Measurements from ENCODE around the gene NEURL3. TPM values are rescaled to one million over a fixed set of nuclear protein-coding genes. Genes with fewer than 3 reads are reported as not detected.
A peak's percentile ranks its signal among the peaks of the same experiment; 100 is the strongest.

NEURL3 gene
- total RNA-seq, 4 donors from 2014 or later: not detected

DNA sequence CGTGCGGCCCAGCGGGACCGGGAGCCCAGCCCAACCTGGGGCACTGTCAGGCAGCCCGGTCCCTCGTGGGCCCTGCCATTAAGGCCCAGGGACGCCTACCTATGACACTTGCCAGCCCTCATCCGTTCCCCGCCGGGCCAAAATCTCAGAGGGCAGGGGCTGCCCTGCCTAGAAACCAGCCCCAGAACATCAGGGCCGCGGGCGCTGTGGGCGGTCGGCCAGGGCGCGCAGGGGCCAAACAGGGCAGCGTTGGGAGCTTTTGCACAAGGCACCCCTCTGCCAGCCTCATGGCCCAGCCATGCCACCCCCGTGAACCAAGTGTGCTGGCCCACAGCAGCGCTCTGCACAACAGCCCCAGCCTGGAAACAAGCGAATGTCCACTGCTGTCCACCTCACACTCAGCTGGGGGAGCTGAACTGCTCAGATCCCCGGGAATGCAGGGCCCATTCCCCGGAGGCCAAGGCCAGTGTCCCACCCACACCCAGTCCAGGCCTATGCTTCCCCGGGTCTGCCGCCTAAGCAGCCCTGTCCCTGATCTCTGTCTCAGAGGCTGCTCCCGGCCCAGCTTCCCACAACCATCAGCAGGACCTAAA, 3.5 kb upstream of the NEURL3 start:
- in situ Hi-C loops (cut with MboI; ENCODE audit: low sequenced_read_pairs in 4 of 4) (loop anchor here (5.0 to 25.0 kb wide), 5 partner anchors 96 to 496 kb away; partner anchors contain the start of genes SNRNP200 (in 2 of the 4), ASTL (in 1 of the 4) and DUSP2 (in 1 of the 4)), intact Hi-C loops (cut with DNase I; ENCODE audit: low total_unique reads) (loop anchor here (1.0 to 10.0 kb wide), 6 partner anchors 38 to 484 kb away; partner anchors contain the start of genes ASTL and SNRNP200)
- Histone ChIP-seq H3K4me1 (peaks cover 31 to 32% of the 10 kb centered on the region in 2 donors), H3K36me3 (no peaks in the 10 kb centered on the region), H3K4me3 (peak overlapping the region in 1 of 4 donors; percentile 45), H3K27ac (no peak overlapping the region), H3K9me3 (no peaks in the 10 kb centered on the region), H3K27me3 (no peaks in the 10 kb centered on the region)
- no peak for ATAC-seq
- DNase-seq: no peak
- TF ChIP-seq POLR2A (IDR thresholded peaks at IDR 0.05): no peak
- TF ChIP-seq, protein P1, sequence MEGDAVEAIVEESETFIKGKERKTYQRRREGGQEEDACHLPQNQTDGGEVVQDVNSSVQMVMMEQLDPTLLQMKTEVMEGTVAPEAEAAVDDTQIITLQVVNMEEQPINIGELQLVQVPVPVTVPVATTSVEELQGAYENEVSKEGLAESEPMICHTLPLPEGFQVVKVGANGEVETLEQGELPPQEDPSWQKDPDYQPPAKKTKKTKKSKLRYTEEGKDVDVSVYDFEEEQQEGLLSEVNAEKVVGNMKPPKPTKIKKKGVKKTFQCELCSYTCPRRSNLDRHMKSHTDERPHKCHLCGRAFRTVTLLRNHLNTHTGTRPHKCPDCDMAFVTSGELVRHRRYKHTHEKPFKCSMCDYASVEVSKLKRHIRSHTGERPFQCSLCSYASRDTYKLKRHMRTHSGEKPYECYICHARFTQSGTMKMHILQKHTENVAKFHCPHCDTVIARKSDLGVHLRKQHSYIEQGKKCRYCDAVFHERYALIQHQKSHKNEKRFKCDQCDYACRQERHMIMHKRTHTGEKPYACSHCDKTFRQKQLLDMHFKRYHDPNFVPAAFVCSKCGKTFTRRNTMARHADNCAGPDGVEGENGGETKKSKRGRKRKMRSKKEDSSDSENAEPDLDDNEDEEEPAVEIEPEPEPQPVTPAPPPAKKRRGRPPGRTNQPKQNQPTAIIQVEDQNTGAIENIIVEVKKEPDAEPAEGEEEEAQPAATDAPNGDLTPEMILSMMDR (IDR thresholded peaks at IDR 0.05 in 4 of 5, conservative IDR thresholded peaks at IDR 0.05 in 1 of 5): no peak

DNA sequence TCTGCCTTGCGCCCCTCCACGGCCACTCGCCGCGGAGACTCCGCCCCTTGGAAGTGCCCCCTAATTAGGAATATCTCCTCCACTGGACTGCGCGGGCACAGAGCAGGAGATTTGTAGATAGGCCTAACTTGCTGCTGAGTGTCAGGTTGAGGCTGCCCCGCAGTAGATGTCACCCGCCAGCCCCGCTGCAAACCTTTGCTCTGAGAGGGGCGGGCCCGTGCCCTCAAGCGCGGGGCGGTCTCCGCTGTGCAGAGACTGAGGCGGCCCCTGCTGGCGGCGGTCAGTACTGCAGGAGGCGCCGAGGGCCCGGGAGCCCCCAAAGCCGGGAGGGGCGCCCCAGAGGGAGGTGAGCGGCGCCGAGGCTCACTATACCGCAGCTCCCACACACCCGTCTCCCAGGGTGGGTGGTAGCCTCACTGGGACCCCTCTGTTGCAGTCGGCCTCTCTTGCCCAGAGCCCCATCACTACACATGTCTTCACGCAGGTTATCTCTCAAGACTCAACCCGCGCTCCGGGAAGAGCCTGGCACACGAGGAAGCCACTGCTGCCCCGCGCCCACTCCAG, 2.9 kb upstream of the NEURL3 start:
- DNase-seq (peak in 1 of 2 donors; percentile 53), ATAC-seq (peak; percentile 40 to 49)
- H3K27ac ChIP-seq: no peak overlapping the region
- peaks cover 31 to 32% of the 10 kb centered on the region in 2 donors for H3K4me1 ChIP-seq
- intact Hi-C loops (cut with DNase I; ENCODE audit: low total_unique reads): loop anchor here (2.0 to 10.0 kb wide), 5 partner anchors 37 to 483 kb away; partner anchors contain the start of genes ASTL and SNRNP200
- H3K4me3 ChIP-seq: peak overlapping the region; percentile 45 to 73 (median 52)
- TF ChIP-seq POLR2A (IDR thresholded peaks at IDR 0.05): no peak
- TF ChIP-seq, protein P1 (IDR thresholded peaks at IDR 0.05 in 4 of 5, conservative IDR thresholded peaks at IDR 0.05 in 1 of 5): peak; percentile 97 to 100 (median 99)
- no peaks in the 10 kb centered on the region for H3K27me3 ChIP-seq
- H3K9me3 ChIP-seq: no peaks in the 10 kb centered on the region
- in situ Hi-C loops (cut with MboI; ENCODE audit: low sequenced_read_pairs in 4 of 4): loop anchor here (5.0 to 25.0 kb wide), 5 partner anchors 96 to 496 kb away; partner anchors contain the start of genes SNRNP200 (in 2 of the 4), ASTL (in 1 of the 4) and DUSP2 (in 1 of the 4)
- no peaks in the 10 kb centered on the region for H3K36me3 ChIP-seq

DNA sequence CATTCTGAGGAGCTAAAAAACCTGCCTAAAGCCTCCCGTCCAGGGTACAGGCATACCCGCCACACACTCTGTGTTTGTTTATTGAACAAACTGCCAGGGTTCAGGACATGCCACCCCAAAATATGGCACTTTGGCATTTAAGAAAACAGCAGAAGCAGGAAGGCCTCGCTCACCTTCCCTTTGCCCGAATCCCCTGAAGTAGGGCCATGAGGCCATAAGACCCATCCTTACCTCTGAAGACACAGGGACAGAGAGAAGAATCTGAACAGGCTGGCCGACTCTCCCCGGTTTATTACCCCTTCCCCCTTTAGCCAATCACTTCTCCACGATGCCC, 1.7 kb upstream of the NEURL3 start:
- H3K9me3 ChIP-seq: no peaks in the 10 kb centered on the region
- intact Hi-C loops (cut with DNase I; ENCODE audit: low total_unique reads) (loop anchor here (10.0 kb wide), 2 partner anchors 372 to 482 kb away; partner anchors contain the start of gene ASTL), in situ Hi-C loops (cut with MboI; ENCODE audit: low sequenced_read_pairs in 4 of 4) (loop anchor here (5.0 to 25.0 kb wide), 5 partner anchors 95 to 495 kb away; partner anchors contain the start of genes SNRNP200 (in 2 of the 4), ASTL (in 1 of the 4) and DUSP2 (in 1 of the 4))

DNA sequence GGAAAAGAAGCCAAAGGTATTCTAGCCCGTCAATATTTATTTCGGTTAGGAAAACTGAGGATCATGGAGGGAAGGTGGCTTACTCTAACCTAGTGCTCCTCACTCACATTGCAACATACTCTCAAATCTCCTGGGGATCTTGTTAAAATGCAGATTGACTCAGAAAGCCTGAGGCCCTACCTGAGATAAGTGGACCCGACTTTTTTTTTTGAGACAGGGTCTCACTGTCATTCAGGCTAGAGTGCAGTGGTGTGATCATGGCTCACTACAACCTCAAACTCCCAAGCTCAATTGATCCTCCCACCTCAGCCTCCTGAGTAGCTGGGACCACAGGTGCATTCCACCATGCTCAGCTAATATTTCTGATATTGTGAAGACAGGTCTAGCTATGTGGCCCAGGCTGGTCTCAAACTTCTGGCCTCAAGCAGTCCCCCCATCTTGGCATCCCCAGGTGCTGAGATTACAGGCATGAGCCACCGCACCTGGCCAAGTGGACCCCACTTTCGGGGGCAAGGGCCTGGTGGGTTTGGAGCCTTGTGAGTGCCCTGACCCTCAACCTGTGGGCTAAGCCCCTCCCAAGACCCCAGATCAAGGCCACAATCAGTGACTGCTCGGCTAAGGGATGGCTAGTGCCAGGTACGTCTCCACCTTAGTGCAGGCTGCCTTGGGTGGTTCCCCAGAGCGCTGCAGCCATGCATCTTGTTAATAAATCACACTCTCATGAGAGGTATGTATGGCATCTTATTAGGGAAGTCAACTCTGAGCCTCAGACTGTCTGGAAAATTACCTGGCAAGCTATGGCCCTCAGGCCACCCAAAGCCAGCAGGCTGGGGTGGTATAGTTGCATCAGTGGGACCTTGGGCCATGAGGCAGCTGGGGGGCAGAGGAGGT, 1.1 kb upstream of the NEURL3 start:
- peak overlapping the region in 1 of 4 donors; percentile 48 for H3K27ac ChIP-seq
- H3K4me3 ChIP-seq: no peak overlapping the region
- in situ Hi-C loops (cut with MboI; ENCODE audit: low sequenced_read_pairs in 4 of 4) (loop anchor here (5.0 to 25.0 kb wide), 5 partner anchors 94 to 494 kb away; partner anchors contain the start of genes SNRNP200 (in 2 of the 4), ASTL (in 1 of the 4) and DUSP2 (in 1 of the 4)), intact Hi-C loops (cut with DNase I; ENCODE audit: low total_unique reads) (loop anchor here (10.0 kb wide), 2 partner anchors 371 to 481 kb away; partner anchors contain the start of gene ASTL)
- H3K9me3 ChIP-seq: no peaks in the 10 kb centered on the region
- peaks cover 2 to 6% (median 3%) of the 10 kb centered on the region in 3 donors for H3K27me3 ChIP-seq
- no peak for TF ChIP-seq POLR2A (IDR thresholded peaks at IDR 0.05)
- TF ChIP-seq, protein P1 (IDR thresholded peaks at IDR 0.05 in 4 of 5, conservative IDR thresholded peaks at IDR 0.05 in 1 of 5): no peak
- H3K36me3 ChIP-seq: no peaks in the 10 kb centered on the region
- ATAC-seq: no peak
- peaks cover 31 to 32% of the 10 kb centered on the region in 2 donors for H3K4me1 ChIP-seq
- no peak for DNase-seq

More for the DNA sequence above, 1.7 kb upstream of the NEURL3 start:
- Histone ChIP-seq H3K4me1 (peaks cover 31 to 32% of the 10 kb centered on the region in 2 donors), H3K27me3 (peaks cover 0 to under 1% (median 0%) of the 10 kb centered on the region in 3 donors), H3K27ac (no peak overlapping the region), H3K36me3 (no peaks in the 10 kb centered on the region), H3K4me3 (no peak overlapping the region)
- no peak for TF ChIP-seq POLR2A (IDR thresholded peaks at IDR 0.05)
- TF ChIP-seq, protein P1 (IDR thresholded peaks at IDR 0.05 in 4 of 5, conservative IDR thresholded peaks at IDR 0.05 in 1 of 5): no peak
- ATAC-seq: no peak
- no peak for DNase-seq

Measured in gastrocnemius medialis (tissue), 4 donors.